ENCODE measurements around the gene GPR15.

GPR15 gene

DNA sequence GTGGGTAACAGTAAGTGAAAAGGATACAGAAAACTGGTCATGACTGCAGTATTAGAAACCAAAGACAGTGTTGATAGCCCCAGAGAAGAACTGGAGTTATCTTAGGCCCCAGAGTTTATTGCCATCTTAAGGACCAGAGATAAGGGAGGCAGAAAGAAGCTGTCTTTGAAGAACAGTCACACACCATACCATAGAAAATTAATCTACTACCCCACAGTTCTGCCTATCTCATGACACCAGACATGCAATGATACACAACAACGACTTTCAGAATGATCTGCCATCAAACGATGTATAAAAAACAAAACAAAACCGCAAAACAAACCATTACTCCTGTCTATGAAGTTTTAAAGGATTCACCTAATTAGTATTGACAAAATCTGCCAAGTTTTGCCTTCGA lies 52.0 kb downstream of the GPR15 start:
- no peaks in the 10 kb centered on the region for H3K27me3 ChIP-seq (ENCODE audit: insufficient read depth, poor library complexity, severe bottlenecking)
- TF ChIP-seq POLR2AphosphoS5 (IDR thresholded peaks at IDR 0.05; ENCODE audit: low read depth) (no peak), SPI1 (IDR thresholded peaks at IDR 0.05; ENCODE audit: borderline replicate concordance, low read depth) (no peak), REST (IDR thresholded peaks at IDR 0.05; ENCODE audit: insufficient replicate concordance, low read depth) (no peak), GABPA (IDR thresholded peaks at IDR 0.05; ENCODE audit: low read depth) (no peak)
- TF ChIP-seq, protein P1, sequence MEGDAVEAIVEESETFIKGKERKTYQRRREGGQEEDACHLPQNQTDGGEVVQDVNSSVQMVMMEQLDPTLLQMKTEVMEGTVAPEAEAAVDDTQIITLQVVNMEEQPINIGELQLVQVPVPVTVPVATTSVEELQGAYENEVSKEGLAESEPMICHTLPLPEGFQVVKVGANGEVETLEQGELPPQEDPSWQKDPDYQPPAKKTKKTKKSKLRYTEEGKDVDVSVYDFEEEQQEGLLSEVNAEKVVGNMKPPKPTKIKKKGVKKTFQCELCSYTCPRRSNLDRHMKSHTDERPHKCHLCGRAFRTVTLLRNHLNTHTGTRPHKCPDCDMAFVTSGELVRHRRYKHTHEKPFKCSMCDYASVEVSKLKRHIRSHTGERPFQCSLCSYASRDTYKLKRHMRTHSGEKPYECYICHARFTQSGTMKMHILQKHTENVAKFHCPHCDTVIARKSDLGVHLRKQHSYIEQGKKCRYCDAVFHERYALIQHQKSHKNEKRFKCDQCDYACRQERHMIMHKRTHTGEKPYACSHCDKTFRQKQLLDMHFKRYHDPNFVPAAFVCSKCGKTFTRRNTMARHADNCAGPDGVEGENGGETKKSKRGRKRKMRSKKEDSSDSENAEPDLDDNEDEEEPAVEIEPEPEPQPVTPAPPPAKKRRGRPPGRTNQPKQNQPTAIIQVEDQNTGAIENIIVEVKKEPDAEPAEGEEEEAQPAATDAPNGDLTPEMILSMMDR (IDR thresholded peaks at IDR 0.05; ENCODE audit: insufficient read depth, low read length): no peak
- H3K4me3 ChIP-seq (replicated peaks; ENCODE audit: insufficient read depth, low read length): no peak overlapping the region
- no peak overlapping the region for H3K27ac ChIP-seq (replicated peaks)
- no peak for DNase-seq (ENCODE audit: low read depth in 1 of 2, low spot score in 1 of 2)

Data from HL-60 (cell line).